HG03159 (cell line): ENCODE results near the gene TBX1.

Experiments used
- ATAC-seq: cut with Tn5 transposase; IDR thresholded peaks from one replicate; pipeline ENCODE4 v1.9.1; 2021; ENCODE audit warnings: mild to moderate bottlenecking, moderate library complexity; ENCODE audit not compliant: unreplicated experiment

Gene TBX1

DNA sequence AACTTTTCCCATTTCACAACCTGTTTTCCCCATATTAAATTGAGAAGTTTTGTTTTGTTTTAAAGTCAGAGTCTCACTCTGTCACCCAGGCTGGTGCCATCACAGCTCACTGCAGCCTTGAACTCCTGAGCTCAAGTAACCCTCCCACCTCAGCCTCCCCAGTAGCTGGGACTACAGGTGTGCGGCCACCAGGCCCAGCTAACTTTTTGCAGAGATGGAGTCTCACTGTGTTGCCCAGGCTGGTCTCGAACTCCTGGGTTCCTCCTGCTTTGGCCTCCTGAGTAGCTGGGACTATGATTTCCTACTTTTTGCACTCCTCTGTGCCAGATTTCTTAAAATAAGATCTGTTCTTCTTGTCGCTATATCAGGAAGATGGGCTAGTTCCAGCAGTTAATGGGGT lies 49.2 kb downstream of the TBX1 start:
- no peak for ATAC-seq

DNA sequence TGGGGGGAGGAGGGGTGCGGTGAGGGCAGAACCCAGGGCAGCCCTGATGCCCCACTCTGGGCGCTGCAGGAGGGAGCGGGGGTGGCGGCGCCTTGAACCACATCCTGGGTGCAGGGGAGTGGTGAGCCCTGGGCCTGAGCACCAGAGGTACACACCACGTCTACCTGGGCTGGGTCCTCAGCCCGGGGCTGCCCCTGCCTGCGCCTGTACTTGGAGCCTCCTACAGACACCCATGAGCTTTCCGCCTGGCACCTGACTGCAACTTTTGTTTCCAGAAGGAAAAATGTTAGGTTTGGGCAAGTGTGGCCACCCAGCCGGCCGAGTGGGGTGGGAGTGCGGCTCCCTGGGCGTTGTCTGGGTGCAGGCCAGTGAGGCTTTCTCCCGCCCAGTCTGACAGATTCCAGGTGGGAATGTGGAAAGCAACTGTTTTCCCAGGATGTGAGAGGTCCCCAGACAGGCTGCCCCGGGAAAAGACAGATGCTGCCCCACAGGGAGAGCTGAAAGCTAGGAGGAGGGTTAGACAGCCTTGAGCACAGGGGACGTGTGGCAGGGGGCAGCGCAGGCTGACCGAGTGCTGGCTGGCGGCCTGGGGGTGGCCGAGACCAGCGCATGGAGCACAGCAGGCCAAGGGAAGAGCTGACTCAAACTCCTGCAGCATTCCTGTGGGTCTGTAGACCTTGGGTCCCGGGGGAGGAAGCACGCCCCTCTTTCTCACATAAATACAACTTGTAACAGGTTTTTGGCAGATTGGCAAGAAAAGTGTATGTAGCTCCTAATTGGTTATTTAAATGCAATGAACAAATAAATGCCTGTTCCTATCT lies 50.0 kb downstream of the TBX1 start:
- ATAC-seq = no peak

- no peak for ATAC-seq
Measured at GRCh38 chr22:19811211-19811621, 50.6 kb downstream of the TBX1 start.

DNA sequence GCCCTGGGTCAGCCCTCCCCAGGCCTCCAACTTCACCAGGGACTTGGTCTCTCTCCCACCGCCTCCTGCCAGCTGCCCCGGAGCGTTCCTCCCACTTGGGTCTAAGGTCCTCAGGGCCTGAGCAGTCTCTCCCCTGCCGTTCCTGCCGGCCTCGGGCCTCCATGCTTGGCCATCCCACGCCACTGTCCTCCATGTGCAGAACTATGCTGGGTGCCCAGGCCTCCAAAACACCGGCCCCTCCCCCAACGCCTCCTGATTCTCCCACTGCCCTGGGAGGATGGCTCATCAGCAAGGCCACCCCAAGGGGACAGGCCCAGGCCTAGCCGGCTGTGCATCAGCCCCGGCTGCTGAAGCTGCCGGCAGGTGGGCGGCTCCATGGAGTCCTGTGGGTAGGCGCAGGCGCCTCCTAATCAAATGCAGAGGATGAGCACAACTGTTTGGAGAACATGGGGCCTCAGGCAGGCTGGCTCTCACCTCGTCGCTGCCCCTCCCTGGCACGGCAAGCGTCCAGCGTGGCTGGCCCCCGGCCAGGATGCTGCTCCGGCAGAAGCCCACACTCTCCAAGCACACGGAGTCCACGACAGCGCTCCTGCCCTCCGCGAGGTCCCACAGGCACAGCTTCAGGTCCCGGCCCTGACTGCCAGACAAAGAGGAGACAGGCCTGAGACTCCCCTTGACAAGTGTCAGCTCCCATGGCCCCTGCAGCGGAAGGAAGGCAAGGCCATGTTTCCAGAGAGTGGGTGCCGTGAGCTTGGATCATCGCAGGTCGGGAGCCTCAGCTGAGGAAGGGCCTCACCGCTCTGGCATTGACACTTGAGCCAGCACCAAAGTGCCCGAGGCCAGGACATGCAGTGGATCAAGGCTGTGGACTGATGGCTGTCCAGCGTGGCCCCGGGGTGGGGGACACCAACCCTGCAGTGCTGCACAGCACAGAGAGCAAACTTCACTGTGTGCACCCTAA lies 51.5 kb downstream of the TBX1 start:
- ATAC-seq = no peak

- ATAC-seq = no peak
Measured at GRCh38 chr22:19812910-19813309, 52.3 kb downstream of the TBX1 start.

DNA sequence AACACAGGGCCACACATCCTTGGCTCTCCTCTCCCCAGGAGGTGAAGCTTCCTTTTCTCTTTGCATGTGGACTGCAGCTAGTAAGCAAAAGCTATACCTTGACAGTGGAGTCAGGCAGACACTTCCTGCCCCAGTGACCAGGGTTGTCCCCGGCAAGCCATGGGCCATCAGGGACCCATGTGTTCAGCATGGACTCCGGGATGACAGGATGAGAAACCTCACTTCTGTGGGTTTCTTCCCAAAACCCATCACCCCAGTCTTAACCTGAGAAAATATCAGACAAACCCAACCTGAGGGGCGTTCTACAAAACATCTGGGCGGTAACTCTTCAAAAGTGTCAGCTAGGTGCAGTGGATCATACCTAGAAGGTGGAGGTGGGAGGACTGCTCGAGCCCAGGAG lies 53.9 kb downstream of the TBX1 start:
- ATAC-seq = no peak

- ATAC-seq = no peak
Measured at GRCh38 chr22:19815093-19815822, 54.7 kb downstream of the TBX1 start.

DNA sequence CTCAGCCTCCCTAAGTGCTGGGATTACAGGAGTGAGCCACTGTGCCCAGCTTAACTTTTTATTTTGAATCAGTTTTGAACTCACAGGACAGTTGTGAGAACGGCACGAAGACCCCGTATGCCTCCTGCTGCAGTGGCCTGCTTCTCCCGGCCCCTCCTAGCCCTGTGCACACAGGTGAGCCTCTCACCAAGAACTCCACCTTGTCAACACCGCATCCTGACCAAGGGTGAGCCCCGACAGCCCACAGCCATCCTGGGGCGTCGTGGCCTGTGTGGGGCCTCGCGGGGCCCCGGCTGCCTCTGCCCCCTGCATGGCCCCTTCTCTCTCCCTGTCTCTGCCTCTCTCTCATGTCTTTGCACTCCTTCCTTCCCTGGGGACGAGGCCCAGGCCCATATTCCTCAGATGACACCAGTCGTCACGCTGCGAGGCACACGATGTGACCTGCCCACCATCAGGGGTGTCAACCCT lies 55.3 kb downstream of the TBX1 start:
- no peak for ATAC-seq

- ATAC-seq = no peak
Measured at GRCh38 chr22:19816372-19817119, 56.0 kb downstream of the TBX1 start.
